ENCODE data around the gene TRAF4.

- no peak for TF ChIP-seq POLR2A (IDR thresholded peaks at IDR 0.05)
- TF ChIP-seq, protein P1, sequence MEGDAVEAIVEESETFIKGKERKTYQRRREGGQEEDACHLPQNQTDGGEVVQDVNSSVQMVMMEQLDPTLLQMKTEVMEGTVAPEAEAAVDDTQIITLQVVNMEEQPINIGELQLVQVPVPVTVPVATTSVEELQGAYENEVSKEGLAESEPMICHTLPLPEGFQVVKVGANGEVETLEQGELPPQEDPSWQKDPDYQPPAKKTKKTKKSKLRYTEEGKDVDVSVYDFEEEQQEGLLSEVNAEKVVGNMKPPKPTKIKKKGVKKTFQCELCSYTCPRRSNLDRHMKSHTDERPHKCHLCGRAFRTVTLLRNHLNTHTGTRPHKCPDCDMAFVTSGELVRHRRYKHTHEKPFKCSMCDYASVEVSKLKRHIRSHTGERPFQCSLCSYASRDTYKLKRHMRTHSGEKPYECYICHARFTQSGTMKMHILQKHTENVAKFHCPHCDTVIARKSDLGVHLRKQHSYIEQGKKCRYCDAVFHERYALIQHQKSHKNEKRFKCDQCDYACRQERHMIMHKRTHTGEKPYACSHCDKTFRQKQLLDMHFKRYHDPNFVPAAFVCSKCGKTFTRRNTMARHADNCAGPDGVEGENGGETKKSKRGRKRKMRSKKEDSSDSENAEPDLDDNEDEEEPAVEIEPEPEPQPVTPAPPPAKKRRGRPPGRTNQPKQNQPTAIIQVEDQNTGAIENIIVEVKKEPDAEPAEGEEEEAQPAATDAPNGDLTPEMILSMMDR (IDR thresholded peaks at IDR 0.05), result no peak
- TF ChIP-seq POLR2AphosphoS5 (IDR thresholded peaks at IDR 0.05), result no peak
- no peak for TF ChIP-seq EP300 (IDR thresholded peaks at IDR 0.05)
Observed at GRCh38 chr17:28758411-28759121, 14.8 kb downstream of the TRAF4 start.
